ENCODE measurements around the gene TSPYL4. TPM values are rescaled to one million over a fixed set of nuclear protein-coding genes. Genes with fewer than 3 reads are reported as not detected.
"Not testable (repeated sequence)": the region's sequence is repeated elsewhere in the genome, so short reads cannot be mapped to it uniquely, and the experiment has no call there.

TSPYL4 gene
- total and polyA plus RNA-seq, 2 donors, result 15.1 to 16.1 TPM

- H3K9me3 ChIP-seq (ENCODE audit: control insufficient read depth in 2 of 2, insufficient read depth in 1 of 2, low read length in 1 of 2), result no peaks in the 10 kb centered on the region
- 97% methylated on average over 2 of the region's 2 CpGs for WGBS
- no peak for DNase-seq (ENCODE audit: low read depth in 6 of 9, low spot score in 9 of 9)
- H3K4me3 ChIP-seq (ENCODE audit: low read length in 2 of 2), result no peak overlapping the region
- H3K27me3 ChIP-seq (ENCODE audit: control insufficient read depth in 2 of 2, insufficient read depth in 1 of 2, low read length in 1 of 2), result no peaks in the 10 kb centered on the region
- H3K27ac ChIP-seq (ENCODE audit: low read depth in 1 of 2, low read length in 1 of 2), result no peak overlapping the region
- no peaks in the 10 kb centered on the region for H3K4me1 ChIP-seq (ENCODE audit: control insufficient read depth in 2 of 2, insufficient read depth in 2 of 2, low read length in 2 of 2)
- H3K36me3 ChIP-seq (ENCODE audit: control insufficient read depth in 2 of 2, insufficient read depth in 2 of 2, low read length in 1 of 2), result no peaks in the 10 kb centered on the region
Measured at GRCh38 chr6:116289876-116290275, 36.0 kb upstream of the TSPYL4 start.

GRCh38 chr6:116287689-116288282 lies 33.9 kb upstream of the TSPYL4 start:
- no peaks in the 10 kb centered on the region for H3K4me1 ChIP-seq (ENCODE audit: control insufficient read depth in 2 of 2, insufficient read depth in 2 of 2, low read length in 2 of 2)
- WGBS, result 98% methylated on average over 2 of the region's 2 CpGs
- no peaks in the 10 kb centered on the region for H3K9me3 ChIP-seq (ENCODE audit: control insufficient read depth in 2 of 2, insufficient read depth in 1 of 2, low read length in 1 of 2)

GRCh38 chr6:116286773-116287358 lies 33.0 kb upstream of the TSPYL4 start:
- no peak for DNase-seq (ENCODE audit: low read depth in 6 of 9, low spot score in 9 of 9)
- H3K27me3 ChIP-seq (ENCODE audit: control insufficient read depth in 2 of 2, insufficient read depth in 1 of 2, low read length in 1 of 2), result no peaks in the 10 kb centered on the region
- H3K36me3 ChIP-seq (ENCODE audit: control insufficient read depth in 2 of 2, insufficient read depth in 2 of 2, low read length in 1 of 2), result no peaks in the 10 kb centered on the region
- H3K4me1 ChIP-seq (ENCODE audit: control insufficient read depth in 2 of 2, insufficient read depth in 2 of 2, low read length in 2 of 2), result no peaks in the 10 kb centered on the region
- 93% methylated on average over 1 of the region's 1 CpG for WGBS
- H3K4me3 ChIP-seq (ENCODE audit: low read length in 2 of 2), result no peak overlapping the region
- H3K9me3 ChIP-seq (ENCODE audit: control insufficient read depth in 2 of 2, insufficient read depth in 1 of 2, low read length in 1 of 2), result no peaks in the 10 kb centered on the region
- no peak overlapping the region for H3K27ac ChIP-seq (ENCODE audit: low read depth in 1 of 2, low read length in 1 of 2)

More at GRCh38 chr6:116287689-116288282, 33.9 kb upstream of the TSPYL4 start:
- H3K27me3 ChIP-seq (ENCODE audit: control insufficient read depth in 2 of 2, insufficient read depth in 1 of 2, low read length in 1 of 2), result no peaks in the 10 kb centered on the region
- no peaks in the 10 kb centered on the region for H3K36me3 ChIP-seq (ENCODE audit: control insufficient read depth in 2 of 2, insufficient read depth in 2 of 2, low read length in 1 of 2)
- H3K4me3 ChIP-seq (ENCODE audit: low read length in 2 of 2), result no peak overlapping the region
- DNase-seq (ENCODE audit: low read depth in 6 of 9, low spot score in 9 of 9), result peak in 2 of 9 donors; percentile 34 to 62
- H3K27ac ChIP-seq (ENCODE audit: low read depth in 1 of 2, low read length in 1 of 2), result no peak overlapping the region

GRCh38 chr6:116284984-116285383 lies 31.1 kb upstream of the TSPYL4 start:
- H3K9me3 ChIP-seq (ENCODE audit: control insufficient read depth in 2 of 2, insufficient read depth in 1 of 2, low read length in 1 of 2); DNase-seq (ENCODE audit: low read depth in 6 of 9, low spot score in 9 of 9); H3K27ac ChIP-seq (ENCODE audit: low read depth in 1 of 2, low read length in 1 of 2); H3K27me3 ChIP-seq (ENCODE audit: control insufficient read depth in 2 of 2, insufficient read depth in 1 of 2, low read length in 1 of 2); H3K4me3 ChIP-seq (ENCODE audit: low read length in 2 of 2); H3K4me1 ChIP-seq (ENCODE audit: control insufficient read depth in 2 of 2, insufficient read depth in 2 of 2, low read length in 2 of 2); H3K36me3 ChIP-seq (ENCODE audit: control insufficient read depth in 2 of 2, insufficient read depth in 2 of 2, low read length in 1 of 2): not testable (repeated sequence)
- 96% methylated on average over 4 of the region's 4 CpGs for WGBS

GRCh38 chr6:116283191-116283590 lies 29.3 kb upstream of the TSPYL4 start:
- H3K9me3 ChIP-seq (ENCODE audit: control insufficient read depth in 2 of 2, insufficient read depth in 1 of 2, low read length in 1 of 2), result no peaks in the 10 kb centered on the region
- WGBS, result 89% methylated on average over 1 of the region's 1 CpG
- H3K27me3 ChIP-seq (ENCODE audit: control insufficient read depth in 2 of 2, insufficient read depth in 1 of 2, low read length in 1 of 2), result no peaks in the 10 kb centered on the region
- H3K36me3 ChIP-seq (ENCODE audit: control insufficient read depth in 2 of 2, insufficient read depth in 2 of 2, low read length in 1 of 2), result peaks cover 4 to 5% of the 10 kb centered on the region in 2 donors
- peaks cover 12 to 15% of the 10 kb centered on the region in 2 donors for H3K4me1 ChIP-seq (ENCODE audit: control insufficient read depth in 2 of 2, insufficient read depth in 2 of 2, low read length in 2 of 2)
- H3K4me3 ChIP-seq (ENCODE audit: low read length in 2 of 2), result no peak overlapping the region
- H3K27ac ChIP-seq (ENCODE audit: low read depth in 1 of 2, low read length in 1 of 2), result no peak overlapping the region
- no peak for DNase-seq (ENCODE audit: low read depth in 6 of 9, low spot score in 9 of 9)

GRCh38 chr6:116282698-116283097 lies 28.8 kb upstream of the TSPYL4 start:
- H3K27me3 ChIP-seq (ENCODE audit: control insufficient read depth in 2 of 2, insufficient read depth in 1 of 2, low read length in 1 of 2), result no peaks in the 10 kb centered on the region
- no peak overlapping the region for H3K27ac ChIP-seq (ENCODE audit: low read depth in 1 of 2, low read length in 1 of 2)
- peaks cover 9 to 10% of the 10 kb centered on the region in 2 donors for H3K36me3 ChIP-seq (ENCODE audit: control insufficient read depth in 2 of 2, insufficient read depth in 2 of 2, low read length in 1 of 2)
- WGBS, result 99% methylated on average over 2 of the region's 2 CpGs
- H3K4me1 ChIP-seq (ENCODE audit: control insufficient read depth in 2 of 2, insufficient read depth in 2 of 2, low read length in 2 of 2), result peaks cover 16 to 20% of the 10 kb centered on the region in 2 donors
- no peaks in the 10 kb centered on the region for H3K9me3 ChIP-seq (ENCODE audit: control insufficient read depth in 2 of 2, insufficient read depth in 1 of 2, low read length in 1 of 2)
- no peak overlapping the region for H3K4me3 ChIP-seq (ENCODE audit: low read length in 2 of 2)
- no peak for DNase-seq (ENCODE audit: low read depth in 6 of 9, low spot score in 9 of 9)

GRCh38 chr6:116280933-116281316 lies 27.1 kb upstream of the TSPYL4 start:
- H3K9me3 ChIP-seq (ENCODE audit: control insufficient read depth in 2 of 2, insufficient read depth in 1 of 2, low read length in 1 of 2), result no peaks in the 10 kb centered on the region
- H3K36me3 ChIP-seq (ENCODE audit: control insufficient read depth in 2 of 2, insufficient read depth in 2 of 2, low read length in 1 of 2), result peaks cover 9 to 13% of the 10 kb centered on the region in 2 donors
- no peak for DNase-seq (ENCODE audit: low read depth in 6 of 9, low spot score in 9 of 9)
- peak overlapping the region; percentile 75 to 87 for H3K4me3 ChIP-seq (ENCODE audit: low read length in 2 of 2)
- no peaks in the 10 kb centered on the region for H3K27me3 ChIP-seq (ENCODE audit: control insufficient read depth in 2 of 2, insufficient read depth in 1 of 2, low read length in 1 of 2)
- peaks cover 21 to 28% of the 10 kb centered on the region in 2 donors for H3K4me1 ChIP-seq (ENCODE audit: control insufficient read depth in 2 of 2, insufficient read depth in 2 of 2, low read length in 2 of 2)
- WGBS, result 95% methylated on average over 5 of the region's 5 CpGs
- peak overlapping the region in 1 of 2 donors; percentile 100 for H3K27ac ChIP-seq (ENCODE audit: low read depth in 1 of 2, low read length in 1 of 2)

GRCh38 chr6:116280161-116280932 lies 26.5 kb upstream of the TSPYL4 start:
- peaks cover 9 to 14% of the 10 kb centered on the region in 2 donors for H3K36me3 ChIP-seq (ENCODE audit: control insufficient read depth in 2 of 2, insufficient read depth in 2 of 2, low read length in 1 of 2)
- 18% methylated on average over 8 of the region's 8 CpGs for WGBS
- DNase-seq (ENCODE audit: low read depth in 6 of 9, low spot score in 9 of 9), result peak in 2 of 9 donors; percentile 22 to 49
- peak overlapping the region; percentile 99 to 100 for H3K27ac ChIP-seq (ENCODE audit: low read depth in 1 of 2, low read length in 1 of 2)
- peak overlapping the region; percentile 75 to 87 for H3K4me3 ChIP-seq (ENCODE audit: low read length in 2 of 2)
- H3K27me3 ChIP-seq (ENCODE audit: control insufficient read depth in 2 of 2, insufficient read depth in 1 of 2, low read length in 1 of 2), result no peaks in the 10 kb centered on the region
- H3K9me3 ChIP-seq (ENCODE audit: control insufficient read depth in 2 of 2, insufficient read depth in 1 of 2, low read length in 1 of 2), result no peaks in the 10 kb centered on the region
- H3K4me1 ChIP-seq (ENCODE audit: control insufficient read depth in 2 of 2, insufficient read depth in 2 of 2, low read length in 2 of 2), result peaks cover 24 to 28% of the 10 kb centered on the region in 2 donors
